ENCODE results near the gene ME1.
"Not testable (repeated sequence)": the region's sequence is repeated elsewhere in the genome, so short reads cannot be mapped to it uniquely, and the experiment has no call there.

The ME1 gene

DNA sequence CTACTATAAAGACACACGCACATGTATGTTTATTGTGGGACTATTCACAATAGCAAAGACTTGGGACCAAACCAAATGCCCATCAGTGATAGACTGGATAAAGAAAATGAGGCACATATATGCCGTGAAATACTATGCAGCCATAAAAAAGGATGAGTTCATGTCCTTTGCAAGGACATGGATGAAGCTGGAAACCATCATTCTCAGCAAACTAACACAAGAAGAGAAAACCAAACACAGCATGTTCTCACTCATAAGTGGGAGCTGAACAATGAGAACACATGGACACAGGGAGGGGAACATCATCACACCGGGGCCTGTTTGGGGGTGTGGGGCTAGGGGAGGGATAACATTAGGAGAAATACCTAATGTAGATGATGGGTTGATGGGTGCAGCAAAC, 174.1 kb downstream of the ME1 start:
- DNase-seq (ENCODE audit: low read depth): not testable (repeated sequence)

DNA sequence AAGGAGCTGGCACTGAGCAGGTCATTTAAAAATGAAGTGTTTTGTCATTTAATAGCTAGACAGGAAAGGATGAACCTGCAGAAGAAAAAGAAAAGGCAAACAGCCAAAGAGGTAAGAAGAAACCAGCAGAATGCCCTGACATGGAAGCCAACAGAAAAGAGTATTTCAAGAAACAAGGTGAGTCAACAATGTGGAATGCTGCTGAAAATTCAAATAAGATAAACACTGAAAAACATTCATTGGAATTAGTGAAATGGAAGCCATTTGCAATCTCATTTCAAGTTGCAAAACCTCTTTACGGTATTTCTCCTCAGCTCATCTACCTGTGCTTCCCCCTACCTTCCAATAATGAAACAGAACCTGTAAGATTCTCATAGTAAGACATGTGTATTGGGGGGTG, 178.1 kb downstream of the ME1 start:
- no peak for DNase-seq (ENCODE audit: low read depth)

DNA sequence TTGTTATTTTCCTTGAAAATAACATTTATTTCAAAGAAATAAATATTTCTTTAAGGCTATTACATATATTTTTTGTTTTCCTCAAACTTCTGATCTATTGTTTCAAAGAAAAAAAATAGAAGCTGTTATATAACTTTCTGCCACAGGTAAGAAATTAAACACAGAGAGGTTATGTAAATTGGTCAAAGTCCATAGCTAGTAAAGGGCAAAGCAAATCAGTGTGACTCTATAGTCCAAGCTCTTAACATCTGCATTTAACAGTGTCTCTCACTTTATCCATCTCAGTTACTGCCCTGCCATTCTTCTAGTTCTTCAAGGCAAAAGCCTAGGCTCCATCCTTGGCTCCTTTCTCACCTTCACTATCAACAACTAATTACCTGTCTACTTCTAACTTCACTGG, 180.6 kb downstream of the ME1 start:
- no peak for DNase-seq (ENCODE audit: low read depth)

DNA sequence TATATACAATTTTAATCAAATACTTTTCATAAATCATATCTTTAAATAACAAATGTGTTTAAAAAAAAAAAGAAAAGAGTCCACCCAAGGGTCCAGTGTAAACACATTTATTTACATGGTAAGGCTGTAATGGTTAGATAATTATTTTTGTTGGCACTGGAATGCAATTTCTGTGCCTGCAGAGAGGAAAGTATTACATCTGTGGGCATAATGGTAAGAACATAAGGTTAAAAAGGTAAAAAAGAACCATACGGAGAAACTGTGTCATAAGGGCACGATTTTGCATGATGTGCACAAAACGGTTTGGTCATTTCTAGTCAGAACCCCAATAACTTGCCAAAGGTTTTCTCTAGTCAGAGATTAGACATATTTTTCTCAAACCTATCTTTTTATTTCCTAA, 183.4 kb downstream of the ME1 start:
- DNase-seq (ENCODE audit: low read depth): no peak

DNA sequence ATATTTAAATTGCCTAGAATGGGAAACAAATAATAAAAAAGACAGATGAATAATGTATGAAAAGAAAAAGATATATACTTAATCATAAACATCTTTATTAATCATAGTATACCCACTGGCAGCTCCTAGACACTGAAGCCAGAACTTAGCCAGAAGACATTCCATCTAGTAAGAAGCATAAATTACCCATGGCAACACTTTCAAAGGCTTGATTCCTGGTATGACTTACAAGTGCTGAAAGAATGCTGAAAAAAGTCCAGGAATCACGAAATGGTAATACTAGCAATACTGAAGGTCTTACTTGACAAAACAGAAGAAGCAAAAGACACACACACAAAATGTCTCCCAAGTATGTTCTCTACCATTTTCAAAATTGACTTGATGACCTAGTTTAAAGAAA, 199.7 kb downstream of the ME1 start:
- no peak for DNase-seq (ENCODE audit: low read depth)

DNA sequence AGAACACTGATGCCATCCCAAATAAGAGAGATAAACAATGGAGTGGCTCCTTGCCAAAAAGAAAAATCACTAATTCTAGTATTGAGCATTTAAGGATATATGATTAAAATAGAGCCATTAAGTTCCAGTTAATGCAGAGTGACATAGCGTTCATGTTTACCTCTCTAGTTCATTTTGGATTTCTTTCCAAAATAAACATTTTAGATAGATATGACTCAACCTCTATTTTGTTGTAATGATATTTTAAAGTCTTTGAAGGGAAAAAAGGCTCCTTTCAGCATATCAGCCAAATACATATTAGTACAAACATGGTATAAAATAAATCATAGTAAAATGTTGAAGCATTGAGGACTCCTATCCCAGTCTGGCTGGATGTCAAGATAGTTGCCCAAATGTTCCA, 204.3 kb downstream of the ME1 start:
- DNase-seq (ENCODE audit: low read depth): no peak

DNA sequence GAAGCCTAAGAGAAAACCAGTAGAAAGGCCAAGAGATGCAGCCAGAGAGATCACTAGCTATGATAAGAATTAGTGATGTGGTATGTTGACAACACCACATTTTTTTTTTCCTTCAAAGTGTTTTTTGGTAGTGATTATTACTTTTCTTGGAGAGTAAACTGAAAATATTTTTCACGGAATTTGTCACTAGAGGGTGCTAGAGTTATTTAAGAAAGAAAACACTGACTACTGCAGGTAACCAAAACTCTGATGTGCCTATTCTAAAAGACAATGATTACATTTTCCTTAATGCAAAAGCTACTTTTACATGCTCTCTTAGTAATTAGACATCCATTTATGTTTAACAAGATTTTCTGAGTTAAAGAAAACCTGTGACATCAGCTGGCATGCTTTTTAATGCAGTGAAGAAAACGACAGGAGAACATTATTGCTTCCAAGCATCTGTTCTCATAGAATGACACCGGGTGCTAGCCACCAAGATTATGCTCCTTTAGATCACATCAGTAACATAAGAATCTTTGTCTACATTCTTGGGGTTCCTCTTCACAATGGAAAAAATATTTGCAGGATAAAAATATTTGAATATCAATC, 208.9 kb downstream of the ME1 start:
- DNase-seq (ENCODE audit: low read depth): no peak

DNA sequence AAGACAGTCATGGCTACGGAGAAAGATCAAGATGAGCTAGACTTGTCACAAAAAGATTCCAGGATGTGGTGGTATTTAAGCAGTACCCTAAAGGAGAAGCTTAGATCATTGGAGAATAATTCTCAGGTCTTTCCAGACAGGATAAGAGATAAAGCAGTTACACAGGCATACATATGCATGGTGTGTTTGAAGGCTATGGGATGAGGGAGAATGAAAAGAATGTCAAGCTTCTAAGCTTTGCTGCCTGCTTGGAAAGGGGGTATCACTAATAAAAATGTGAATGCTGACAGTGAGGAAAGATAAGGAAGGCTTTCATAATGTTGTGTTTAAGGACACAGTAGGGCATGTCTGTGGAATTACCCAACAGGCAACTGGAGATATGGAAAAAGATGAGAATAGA, 209.6 kb downstream of the ME1 start:
- DNase-seq (ENCODE audit: low read depth): no peak

DNA sequence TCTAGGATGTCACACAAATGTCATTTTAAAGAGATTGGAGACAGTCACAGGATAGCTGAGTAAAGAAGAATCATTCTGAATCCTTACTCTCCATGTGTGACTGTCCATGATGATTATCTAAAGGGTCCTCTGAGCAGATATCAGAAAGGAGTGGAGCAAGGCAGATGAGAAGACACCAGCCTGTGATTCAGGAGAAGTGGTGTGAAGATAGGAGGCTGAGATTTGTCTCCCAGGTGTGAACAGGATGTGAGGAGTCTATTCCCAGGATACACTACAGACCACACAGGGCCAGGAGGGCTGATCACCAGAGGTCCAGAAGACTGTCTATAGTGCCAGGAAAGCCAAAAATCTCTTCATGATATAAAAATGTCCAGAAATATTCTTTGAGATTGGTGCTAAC, 210.7 kb downstream of the ME1 start:
- DNase-seq (ENCODE audit: low read depth): no peak

DNA sequence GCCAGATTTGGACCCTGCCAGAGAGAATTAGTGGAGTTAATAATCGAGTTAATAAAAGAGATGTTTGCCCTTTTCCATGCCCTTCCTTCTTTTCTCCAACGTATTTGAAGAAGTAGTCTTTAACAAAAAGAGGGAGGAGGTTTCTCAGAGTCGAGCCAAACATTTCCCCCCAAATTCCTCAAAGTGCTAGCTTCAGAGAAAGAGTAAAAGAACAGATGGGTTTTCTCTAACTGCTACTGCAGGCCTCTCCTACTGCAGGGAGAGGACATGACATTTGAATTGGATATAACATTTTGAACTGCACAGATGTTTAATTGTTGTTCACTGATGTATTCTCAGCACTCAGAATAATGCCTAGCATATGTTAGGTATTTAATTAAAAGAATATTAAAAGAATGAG, 212.2 kb downstream of the ME1 start:
- DNase-seq (ENCODE audit: low read depth): no peak

DNA sequence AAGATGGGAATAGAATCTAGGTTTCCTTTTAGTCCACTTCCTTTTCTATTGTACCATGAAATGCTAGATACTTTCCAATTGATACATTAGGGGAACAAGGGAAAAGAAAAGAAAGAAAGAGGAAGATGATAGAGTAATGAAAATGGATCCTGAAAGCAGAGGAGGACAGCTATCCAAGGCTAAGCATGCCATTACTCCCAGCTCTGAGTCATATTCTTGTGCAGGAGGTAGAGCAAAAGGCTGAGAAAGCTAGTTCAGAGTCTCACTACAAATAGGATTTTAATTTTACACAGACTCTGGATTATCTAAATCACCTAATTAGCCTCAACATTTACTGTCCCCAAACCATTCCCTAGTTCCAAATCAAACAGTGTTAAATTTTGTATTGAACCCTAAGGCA, 214.0 kb downstream of the ME1 start:
- no peak for DNase-seq (ENCODE audit: low read depth)

DNA sequence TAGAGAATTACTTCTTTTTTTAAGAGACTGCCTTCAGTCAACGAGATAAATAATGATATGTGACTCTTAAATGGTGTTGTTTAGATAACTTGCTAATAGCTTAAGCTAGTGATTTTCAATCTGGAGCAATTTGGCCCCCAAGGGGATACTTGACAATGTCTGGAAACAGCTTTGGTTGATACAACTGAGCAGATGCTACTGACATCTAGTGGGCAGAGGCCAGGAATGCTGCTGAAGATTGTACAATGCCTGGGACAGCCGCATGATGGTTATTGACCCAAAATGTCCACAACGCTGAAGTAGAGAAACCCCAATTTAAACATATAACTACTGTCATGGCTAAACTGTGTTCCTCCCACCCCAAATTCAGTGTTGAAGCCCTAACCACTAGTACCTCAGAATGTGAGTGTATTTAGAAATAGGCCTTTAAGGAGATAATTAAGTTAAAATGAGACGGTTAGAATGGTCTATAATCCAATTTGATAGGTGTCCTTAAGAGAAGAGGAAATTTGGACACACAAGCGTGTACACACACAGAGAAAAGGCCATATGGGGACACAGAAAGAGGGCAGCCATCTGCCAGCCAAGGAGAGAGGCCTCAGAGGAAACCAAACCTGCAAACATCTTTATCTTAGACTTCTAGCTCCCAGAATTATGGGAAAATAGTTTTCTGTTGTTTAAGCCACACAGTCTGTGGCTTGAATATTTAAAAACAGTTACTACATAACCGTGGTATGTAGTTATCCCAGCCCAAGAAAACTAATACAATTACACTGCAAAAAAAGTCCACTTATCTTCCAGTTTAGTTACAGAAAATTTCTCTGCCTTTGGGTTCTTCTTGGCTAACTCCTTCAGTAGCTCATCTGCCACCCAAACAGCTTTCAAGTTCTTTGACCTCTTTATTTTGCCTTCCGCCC, 215.5 kb downstream of the ME1 start:
- peak; percentile 30 for DNase-seq (ENCODE audit: low read depth)

DNA sequence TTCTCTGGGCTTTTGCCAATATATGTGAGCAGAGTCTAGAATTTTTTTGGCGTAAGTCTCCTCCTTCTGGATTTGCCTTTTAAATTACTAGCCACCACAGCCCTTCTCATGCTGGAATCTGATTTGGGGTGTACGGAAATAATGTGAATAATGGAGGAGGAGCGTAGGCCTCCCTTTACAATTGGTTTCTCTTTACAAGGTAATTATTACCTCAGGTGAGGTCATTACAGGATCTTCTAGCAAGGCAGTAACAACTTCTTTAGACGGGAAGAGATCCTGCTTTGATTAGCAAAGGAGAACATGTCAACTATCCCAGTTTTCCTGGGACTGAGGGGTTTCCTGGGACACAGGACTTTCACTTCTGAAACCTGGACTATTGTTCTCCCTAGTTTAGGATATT, 228.8 kb downstream of the ME1 start:
- no peak for DNase-seq (ENCODE audit: low read depth)

DNA sequence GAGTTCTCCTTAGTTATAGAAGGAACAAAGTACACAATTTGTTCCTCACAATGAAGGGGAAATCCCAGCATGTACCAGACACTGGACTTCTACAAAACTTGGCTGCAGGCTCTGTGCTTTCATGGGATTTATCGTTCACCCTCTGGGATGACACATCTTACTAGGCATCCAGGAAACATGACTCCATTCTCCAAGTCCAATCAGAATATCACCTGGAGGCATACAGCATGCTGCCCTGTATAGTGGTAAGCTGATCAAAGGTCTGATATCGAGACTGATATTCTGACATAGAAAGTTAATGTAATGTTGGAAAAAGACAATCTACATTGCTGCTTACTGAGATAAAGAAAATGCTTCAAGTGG, 231.0 kb downstream of the ME1 start:
- no peak for DNase-seq (ENCODE audit: low read depth)

DNA sequence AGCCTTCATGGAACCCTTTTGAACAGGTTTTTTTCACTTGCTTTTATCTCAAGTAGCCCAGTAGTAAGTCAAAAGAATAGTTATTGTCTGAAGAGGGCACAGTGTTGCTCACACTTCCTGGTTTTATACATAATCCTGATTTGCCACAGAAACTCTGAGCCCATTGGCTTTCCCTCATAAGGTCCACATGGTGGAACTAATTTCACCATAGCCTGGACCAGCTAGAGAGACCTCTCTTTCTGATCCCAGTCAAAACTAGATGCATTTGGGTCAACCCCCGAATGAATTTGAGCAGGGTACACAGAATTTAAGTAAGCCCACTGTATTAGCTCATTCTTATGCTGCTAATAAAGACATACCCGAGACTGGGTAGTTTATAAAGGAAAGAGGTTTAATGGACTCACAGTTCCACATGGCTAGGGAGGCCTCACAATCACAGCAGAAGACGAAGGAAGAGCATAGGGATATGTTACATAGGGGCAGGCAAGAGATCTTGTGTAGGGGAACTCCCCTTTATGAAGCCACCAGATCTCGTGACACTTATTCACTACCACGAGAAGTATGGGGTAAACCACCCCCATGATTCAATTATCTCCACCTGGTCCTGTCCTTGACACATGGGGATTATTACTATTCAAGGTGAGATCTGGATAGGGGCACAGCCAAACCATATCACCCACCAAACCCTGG, 231.5 kb downstream of the ME1 start:
- DNase-seq (ENCODE audit: low read depth): no peak

DNA sequence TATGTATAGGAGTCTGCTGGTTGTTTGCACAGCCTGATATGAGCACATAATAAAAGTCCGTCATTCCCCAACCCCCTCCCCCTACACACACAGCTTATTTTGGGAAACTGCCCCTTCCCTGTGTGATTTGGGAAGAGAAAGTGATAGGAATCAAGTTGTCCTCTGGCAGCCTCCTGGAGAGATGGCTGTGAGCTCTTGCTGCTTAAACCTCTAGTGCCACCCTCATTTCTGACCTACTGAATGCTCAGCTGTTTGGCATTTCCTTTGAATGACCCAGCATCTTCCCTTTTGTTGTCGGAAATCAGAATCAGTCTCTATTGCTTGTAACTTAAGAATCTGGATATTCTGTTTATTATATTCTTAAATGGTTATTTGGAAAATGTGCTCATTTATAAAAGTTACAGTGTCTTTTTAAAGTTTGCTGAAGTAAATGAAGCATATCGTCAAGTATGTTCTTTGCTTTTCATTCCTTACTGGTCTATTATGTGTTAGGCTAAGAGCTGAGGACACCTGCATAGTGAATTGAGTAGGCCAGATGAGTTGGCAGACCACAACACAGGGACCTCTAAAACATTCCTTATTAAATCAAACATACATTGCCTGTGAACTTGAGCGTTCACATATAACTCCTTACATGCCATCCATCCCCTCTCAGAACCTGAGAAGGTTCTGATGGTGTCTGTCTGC, 232.2 kb downstream of the ME1 start:
- no peak for DNase-seq (ENCODE audit: low read depth)

DNA sequence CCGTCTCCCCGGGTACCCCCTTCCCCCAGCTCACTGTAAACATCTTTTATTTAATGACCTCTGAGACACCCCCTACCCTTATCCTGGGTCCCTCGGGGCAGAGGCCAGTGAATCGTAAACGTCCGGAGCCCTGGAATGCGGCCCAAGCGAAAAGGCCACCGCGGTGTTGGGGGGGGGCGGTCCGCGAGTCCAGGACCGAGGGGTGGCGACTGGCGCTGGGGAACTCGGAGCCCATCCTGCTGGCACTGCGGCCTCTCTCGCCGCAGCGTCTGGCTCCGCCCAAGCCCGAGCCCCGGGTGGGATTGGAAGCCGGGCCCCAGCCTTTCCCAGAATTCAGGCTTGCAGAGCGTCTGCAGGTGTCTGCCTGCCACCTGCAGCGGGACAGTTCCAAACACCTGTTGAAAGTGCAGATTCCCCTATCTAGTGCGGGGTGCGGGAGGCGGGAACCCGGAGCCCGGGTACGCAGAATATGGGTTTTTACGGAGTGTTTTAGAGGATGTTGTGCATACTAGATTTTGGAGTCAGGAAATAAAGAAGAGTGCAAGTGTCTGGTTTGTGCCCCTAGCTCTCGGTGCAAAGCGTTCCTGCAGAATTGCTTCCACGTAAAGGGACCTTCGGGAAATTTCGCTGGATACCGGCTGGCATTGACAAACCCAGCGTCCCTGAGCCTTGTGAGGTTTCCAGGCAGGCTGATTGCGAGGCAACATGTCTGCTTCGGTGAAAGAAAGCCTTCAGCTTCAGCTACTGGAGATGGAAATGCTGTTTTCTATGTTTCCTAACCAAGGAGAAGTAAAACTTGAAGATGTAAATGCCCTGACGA, 236.9 kb downstream of the ME1 start:
- DNase-seq (ENCODE audit: low read depth): no peak

DNA sequence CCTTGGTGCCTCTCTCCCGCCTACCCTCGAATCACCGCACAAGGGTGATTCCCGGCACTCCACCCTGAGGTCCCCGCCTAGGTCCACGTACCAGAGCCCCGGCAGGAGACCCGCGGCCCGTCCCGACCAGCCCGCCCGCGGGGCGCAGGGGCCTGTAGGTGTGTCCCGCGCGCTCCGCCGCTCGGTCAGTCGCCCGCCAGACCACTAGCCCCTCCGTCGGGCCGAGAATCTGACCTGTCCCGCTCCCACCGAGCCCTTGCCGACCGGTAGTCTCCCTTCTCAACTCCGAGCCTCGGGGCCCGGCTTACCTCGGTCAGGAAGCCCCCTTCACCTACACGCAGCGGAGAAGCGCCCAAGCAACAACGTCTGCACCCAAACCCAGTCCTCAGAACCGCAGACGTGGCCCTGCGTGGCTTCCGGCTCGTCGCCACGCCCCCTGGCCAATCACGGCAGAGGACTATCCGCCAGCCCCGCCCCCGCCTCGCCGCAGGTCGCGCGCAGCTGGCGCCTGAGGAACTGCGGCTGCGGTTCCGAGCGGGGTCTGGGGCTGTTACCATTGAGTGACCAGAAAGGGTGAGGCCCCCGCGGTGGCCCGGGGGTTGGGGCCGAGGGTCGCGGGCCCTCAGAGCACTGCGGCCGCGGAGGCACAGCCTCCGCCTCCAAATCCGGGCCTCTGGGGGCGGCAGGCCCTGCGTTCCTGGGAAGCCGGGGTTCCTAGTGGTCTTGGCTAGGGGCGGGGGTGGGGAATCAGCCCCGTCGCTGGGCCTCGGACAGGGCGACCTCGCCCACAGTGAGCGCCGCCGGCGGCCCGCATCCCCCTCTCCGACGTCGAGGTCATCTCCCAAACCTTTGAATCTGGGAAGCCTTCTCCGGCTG, 237.7 kb downstream of the ME1 start, which contains the start of the genes PGM3 and RWDD2A:
Gene PGM3 (minus strand): TSS at position 395 of the 876 bp plus-strand sequence. CDS start 2,253 bp downstream, outside the sequence.
Gene RWDD2A (plus strand): TSS at position 487 of the 876 bp plus-strand sequence. CDS start 1,095 bp downstream, outside the sequence.
- DNase-seq (ENCODE audit: low read depth): peak; percentile 87

DNA sequence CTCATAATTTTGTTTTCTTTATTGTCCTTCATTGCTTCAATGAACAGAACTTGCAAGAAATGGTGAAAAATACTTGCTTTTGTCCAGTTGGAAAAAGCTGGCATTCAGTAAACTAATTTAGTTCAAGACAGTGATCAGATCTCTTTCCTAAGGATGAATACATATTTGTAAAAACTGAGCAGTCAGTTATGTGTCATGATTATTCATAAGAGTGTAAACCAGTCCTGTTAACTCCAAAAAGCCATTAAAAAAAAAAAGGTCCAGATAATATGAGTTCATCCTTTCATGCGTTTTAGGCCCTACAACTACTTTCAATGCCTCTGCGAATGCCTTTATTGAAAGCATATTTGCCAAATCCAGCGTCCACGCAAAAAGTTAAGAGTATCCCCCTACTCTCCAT, 238.4 kb downstream of the ME1 start:
- DNase-seq (ENCODE audit: low read depth): no peak

DNA sequence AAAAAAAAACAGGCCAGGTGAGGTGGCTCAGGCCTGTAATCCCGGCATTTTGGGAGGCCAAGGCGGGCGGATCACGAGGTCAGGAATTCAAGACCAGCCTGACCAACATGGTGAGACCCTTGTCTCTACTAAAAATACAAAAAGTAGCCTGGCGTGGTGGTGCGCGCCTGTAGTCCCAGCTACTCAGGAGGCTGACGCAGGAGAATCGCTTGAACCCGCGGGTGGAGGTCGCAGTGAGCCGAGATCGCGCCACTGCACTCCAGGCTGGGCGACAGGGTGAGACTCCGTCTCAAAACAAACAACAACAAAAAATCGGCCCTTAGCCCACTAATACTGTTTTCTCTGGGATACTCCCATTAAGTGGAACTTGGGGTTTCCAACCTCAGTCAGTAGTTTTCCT, 238.9 kb downstream of the ME1 start:
- not testable (repeated sequence) for DNase-seq (ENCODE audit: low read depth)
